ENCODE results near the gene CLIP2.
"Not testable (repeated sequence)": the region's sequence is repeated elsewhere in the genome, so short reads cannot be mapped to it uniquely, and the experiment has no call there.

The CLIP2 gene

GRCh38 chr7:74401137-74401859, 112.1 kb downstream of the CLIP2 start:
- in situ Hi-C loops (cut with MboI; ENCODE audit: low sequenced_read_pairs), result loop anchor here (10.0 kb wide), 2 partner anchors 196 to 336 kb away; no protein-coding TSS in a partner anchor

GRCh38 chr7:74402668-74403067, 113.5 kb downstream of the CLIP2 start:
- in situ Hi-C loops (cut with MboI; ENCODE audit: low sequenced_read_pairs), result loop anchor here (10.0 kb wide), 2 partner anchors 198 to 338 kb away; no protein-coding TSS in a partner anchor

DNA sequence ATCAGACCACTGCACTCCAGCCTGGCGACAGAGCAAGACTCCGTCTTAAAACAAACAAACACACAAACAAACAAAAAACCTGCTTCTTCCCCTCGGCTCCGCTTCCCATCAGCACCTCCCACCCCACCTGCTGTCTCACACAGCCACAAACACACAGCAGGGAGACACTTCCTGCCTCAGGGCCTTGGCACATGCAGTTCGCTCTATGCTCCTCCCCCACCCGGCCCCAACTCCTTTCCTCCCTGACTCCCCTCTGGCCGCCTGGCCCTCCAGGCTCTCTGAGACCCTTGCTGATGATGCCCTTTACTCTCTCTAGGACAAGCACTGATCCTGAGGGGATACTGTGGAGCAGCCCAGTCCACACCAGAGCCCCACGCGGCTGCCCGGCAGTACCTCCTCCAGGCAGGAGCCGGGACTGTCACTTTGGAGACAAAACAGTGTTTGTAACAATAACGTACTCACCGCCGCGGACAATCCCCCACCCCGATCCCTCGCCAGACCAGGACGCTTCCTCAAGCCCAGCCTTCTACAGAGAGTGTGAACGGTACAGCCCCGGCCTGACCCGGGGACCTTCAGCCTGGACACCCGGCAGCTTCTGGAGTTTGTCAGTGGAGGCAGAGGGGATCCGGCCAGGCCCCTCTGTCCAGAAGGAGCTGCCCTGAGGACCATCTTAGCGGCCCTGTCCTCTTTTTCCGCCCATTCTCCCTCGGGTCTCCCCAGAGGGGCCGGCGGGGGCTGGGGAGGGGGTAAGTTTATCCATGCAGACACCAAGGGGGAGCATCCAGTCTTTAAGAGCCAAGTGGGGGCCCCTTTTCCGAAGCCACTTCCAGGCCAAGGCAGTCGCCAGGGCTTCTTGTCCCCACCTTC, 114.5 kb downstream of the CLIP2 start:
- in situ Hi-C loops (cut with MboI; ENCODE audit: low sequenced_read_pairs), result loop anchor here (10.0 kb wide), 2 partner anchors 199 to 339 kb away; no protein-coding TSS in a partner anchor

- in situ Hi-C loops (cut with MboI; ENCODE audit: low sequenced_read_pairs), result loop anchor here (10.0 kb wide), 2 partner anchors 200 to 340 kb away; no protein-coding TSS in a partner anchor
Observed at GRCh38 chr7:74404388-74404700, 115.1 kb downstream of the CLIP2 start.

GRCh38 chr7:74404741-74405140, 115.5 kb downstream of the CLIP2 start:
- in situ Hi-C loops (cut with MboI; ENCODE audit: low sequenced_read_pairs), result loop anchor here (10.0 kb wide), 2 partner anchors 200 to 340 kb away; no protein-coding TSS in a partner anchor

- in situ Hi-C loops (cut with MboI; ENCODE audit: low sequenced_read_pairs), result loop anchor here (10.0 kb wide), 2 partner anchors 201 to 341 kb away; no protein-coding TSS in a partner anchor
Observed at GRCh38 chr7:74405191-74405898, 116.1 kb downstream of the CLIP2 start.

DNA sequence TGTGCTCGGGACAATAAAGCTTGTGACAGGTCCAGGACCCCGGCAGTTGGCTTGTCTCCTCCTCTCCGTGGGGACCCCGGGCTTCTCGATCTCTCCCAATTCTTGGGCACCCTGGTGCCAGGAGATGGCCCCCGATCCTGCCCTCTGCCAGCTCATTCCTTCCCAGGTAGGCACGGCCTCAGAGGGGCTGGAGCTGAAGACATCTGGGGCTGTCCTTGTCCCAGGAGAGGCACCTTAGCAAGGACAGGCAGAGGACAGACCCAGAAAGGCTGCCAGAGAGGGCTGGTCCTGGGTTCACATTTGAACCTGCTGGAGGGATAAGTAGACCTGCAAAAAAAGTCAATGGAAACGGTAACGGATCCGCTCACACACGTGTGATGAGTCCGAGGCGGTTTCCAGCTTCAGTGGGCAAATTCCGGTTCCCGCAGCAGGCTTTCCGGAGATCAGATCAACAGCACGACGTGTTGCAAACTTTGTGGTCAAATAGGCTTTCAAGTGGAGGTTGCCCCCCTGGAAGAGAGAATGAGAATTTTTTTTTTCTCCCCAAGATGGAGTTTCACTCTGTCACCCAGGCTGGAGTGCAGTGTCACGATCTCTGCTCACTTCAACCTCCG, 116.8 kb downstream of the CLIP2 start:
- in situ Hi-C loops (cut with MboI; ENCODE audit: low sequenced_read_pairs), result loop anchor here (10.0 kb wide), 2 partner anchors 201 to 341 kb away; no protein-coding TSS in a partner anchor

DNA sequence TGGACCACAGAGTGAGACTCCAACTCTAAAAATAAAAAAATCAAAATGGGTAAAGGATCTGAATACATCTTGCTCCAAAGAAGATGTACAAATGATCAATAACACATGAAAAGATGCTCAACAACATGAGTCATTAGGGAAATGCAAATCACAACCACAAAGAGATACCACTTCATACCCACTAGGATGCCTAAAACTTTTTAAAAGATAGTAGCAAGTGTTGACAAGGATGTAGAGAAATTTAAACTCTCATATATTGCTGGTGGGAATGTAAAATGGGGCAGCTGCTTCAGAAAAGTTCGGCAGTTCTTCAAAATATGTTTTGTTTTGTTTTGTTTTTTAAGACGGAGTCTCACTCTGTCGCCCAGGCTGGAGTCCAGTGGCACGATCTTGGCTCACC, 118.8 kb downstream of the CLIP2 start:
- in situ Hi-C loops (cut with MboI; ENCODE audit: low sequenced_read_pairs), result loop anchor here (10.0 kb wide), 2 partner anchors 203 to 343 kb away; no protein-coding TSS in a partner anchor

- in situ Hi-C loops (cut with MboI; ENCODE audit: low sequenced_read_pairs), result loop anchor here (10.0 kb wide), 2 partner anchors 205 to 345 kb away; no protein-coding TSS in a partner anchor
Observed at GRCh38 chr7:74409571-74409970, 120.4 kb downstream of the CLIP2 start.

DNA sequence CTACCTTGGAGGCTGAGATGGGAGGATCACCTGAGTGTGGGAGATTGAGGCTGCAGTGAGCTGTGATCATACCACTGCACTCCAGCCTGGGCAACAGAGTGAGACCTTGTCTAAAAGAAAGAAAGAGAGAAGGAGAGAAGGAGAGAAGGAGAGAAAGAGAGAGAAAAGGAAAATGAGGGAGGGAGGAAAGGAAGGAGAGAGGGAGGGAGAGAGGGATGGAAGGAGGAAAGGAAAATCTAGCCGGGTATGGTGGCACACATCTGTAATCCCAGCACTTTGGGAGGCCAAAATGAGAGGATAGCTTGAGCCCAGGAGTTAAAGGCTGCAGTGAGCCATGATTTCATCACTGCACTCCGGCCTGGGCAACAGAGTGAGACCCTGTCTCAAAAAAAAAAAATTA, 121.6 kb downstream of the CLIP2 start:
- in situ Hi-C loops (cut with MboI; ENCODE audit: low sequenced_read_pairs), result no loop called here

GRCh38 chr7:74411571-74411970, 122.4 kb downstream of the CLIP2 start:
- in situ Hi-C loops (cut with MboI; ENCODE audit: low sequenced_read_pairs), result not testable (repeated sequence)

DNA sequence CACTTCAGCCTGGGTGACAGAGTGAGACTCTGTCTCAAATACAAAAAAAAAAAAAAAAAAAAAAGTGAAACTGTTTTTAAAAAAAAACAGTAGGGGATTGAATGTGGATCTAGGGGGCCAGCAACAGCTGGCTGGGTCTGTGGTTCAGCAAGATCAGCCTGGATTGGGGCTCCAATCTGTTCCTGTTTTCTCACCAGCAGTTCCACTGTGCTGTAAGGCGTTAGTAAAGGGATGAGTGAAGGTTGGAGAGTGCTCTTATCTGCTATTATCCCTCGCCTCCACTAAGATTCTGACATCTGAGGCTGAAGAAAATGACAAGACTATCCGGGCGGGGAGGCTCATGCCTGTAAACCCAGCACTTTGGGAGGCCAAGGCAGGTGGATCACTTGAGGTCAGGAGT, 122.8 kb downstream of the CLIP2 start:
- in situ Hi-C loops (cut with MboI; ENCODE audit: low sequenced_read_pairs), result no loop called here

DNA sequence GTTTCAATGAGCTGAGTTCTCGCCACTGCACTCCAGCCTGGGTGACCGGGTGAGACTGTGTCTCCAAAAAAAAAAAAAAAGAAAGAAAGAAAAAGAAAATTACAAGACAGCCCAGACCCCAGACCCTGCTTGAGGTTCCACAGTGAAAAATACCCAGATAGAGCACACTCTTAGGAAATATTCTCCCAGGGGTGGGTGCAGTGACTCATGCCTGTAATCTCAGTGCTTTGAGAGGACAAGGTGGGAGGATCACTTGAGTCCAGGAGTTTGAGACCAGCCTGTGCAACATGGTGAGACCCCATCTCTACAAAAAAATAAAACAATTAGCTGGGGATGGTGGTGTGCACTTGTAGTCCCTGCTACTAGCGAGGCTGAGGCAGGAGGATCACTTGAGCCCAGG, 123.4 kb downstream of the CLIP2 start:
- in situ Hi-C loops (cut with MboI; ENCODE audit: low sequenced_read_pairs), result no loop called here

GRCh38 chr7:74414595-74415333, 125.6 kb downstream of the CLIP2 start:
- in situ Hi-C loops (cut with MboI; ENCODE audit: low sequenced_read_pairs), result not testable (repeated sequence)

DNA sequence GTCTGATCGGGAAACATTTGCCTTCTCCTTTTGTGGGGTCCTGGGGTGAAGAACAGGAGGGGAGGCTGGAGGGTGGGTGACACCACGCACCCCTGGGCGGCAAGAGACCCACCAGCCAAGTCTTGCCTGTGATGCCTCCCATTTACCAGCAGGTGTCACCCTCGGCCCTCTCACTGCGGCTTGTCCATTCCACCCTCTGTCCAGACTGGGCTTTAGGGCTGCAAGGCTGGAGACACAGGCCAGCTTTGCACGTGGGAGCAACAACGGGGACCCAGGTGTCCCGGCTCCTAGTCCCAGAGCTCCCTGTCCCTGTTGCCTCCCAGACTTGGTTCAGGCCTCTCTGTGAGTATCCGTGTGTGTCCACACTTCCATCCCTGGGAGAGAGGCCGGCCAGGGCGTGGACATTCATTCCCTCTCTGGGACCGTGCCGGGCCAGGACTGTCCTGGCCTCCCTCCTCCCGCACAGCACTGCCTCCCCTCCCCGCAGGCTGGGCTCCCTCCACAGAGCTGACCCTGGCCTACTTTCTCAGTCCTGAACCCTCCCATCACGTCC, 128.3 kb downstream of the CLIP2 start:
- in situ Hi-C loops (cut with MboI; ENCODE audit: low sequenced_read_pairs), result no loop called here

GRCh38 chr7:74418076-74418475, 128.9 kb downstream of the CLIP2 start:
- in situ Hi-C loops (cut with MboI; ENCODE audit: low sequenced_read_pairs), result no loop called here

GRCh38 chr7:74418538-74418937, 129.3 kb downstream of the CLIP2 start:
- in situ Hi-C loops (cut with MboI; ENCODE audit: low sequenced_read_pairs), result no loop called here

DNA sequence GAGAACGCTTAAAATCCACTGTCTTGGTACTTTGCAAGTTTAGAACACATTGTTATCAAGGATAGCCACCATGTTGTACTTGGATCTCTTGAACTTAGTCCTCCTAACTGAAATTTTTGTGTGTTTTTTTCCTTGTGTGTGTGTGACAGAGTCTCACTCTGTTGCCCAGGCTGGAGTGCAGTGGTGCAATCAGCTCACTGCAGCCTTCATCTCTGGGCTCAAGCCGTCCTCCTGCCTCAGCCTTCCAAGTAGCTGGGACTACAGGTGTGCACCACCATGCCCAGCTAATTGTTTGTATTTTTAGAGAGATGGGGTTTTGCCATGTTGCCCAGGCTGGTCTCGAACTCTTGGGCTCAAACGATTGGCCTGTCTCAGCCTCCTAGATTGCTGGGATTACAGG, 130.0 kb downstream of the CLIP2 start:
- in situ Hi-C loops (cut with MboI; ENCODE audit: low sequenced_read_pairs), result not testable (repeated sequence)

DNA sequence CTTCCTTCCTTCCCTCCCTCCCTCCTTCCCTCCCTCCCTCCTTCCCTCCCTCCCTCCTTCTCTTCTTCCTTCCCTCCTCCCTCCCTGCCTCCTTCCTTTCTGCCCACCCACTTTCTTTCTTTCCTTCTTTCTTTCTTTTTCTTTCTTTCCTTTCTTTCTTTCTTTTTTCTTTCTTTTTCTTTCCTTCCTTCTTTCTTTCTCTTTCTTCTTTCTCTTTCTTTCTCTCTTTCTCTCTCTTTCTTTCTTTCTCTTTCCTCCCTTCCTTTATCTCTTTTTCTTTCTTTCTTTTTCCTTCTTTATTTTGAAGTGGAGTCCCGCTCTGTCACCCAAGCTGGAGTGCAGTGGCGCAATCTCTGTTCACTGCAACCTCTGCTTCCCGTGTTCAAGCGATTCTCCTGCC, 130.8 kb downstream of the CLIP2 start:
- in situ Hi-C loops (cut with MboI; ENCODE audit: low sequenced_read_pairs), result loop anchor here (10.0 kb wide), 1 partner anchor 625 kb away; no protein-coding TSS in a partner anchor
